WTC11 (cell line): ENCODE data around the gene ZGPAT. TPM values are rescaled to one million over a fixed set of nuclear protein-coding genes. Genes with fewer than 3 reads are reported as not detected.
A peak's percentile ranks its signal among the peaks of the same experiment; 100 is the strongest.

ENCODE experiments used
- ATAC-seq: fragments of 200-7000 bp; cut with Tn5 transposase; 2 replicates; pipeline ENCODE4 v1.10.0; 2021; ENCODE audit warnings: mild to moderate bottlenecking, moderate library complexity
- CTCF ChIA-PET: fragments of 300-600 bp; sonication (Branson Sonifier 250); formaldehyde crosslinking; loops from one replicate; lab custom pipeline; 2021; ENCODE audit warnings: antibody characterized with exemption; lab: Charles Lee
- POLR2A ChIA-PET: fragments of 350-600 bp; sonication (Branson Sonifier 250); formaldehyde crosslinking; loops from one replicate; lab custom pipeline; 2021; ENCODE audit warnings: antibody characterized with exemption; lab: Charles Lee
- DNase-seq: peaks from one replicate; pipeline ENCODE4 v3.0.0; 2021; ENCODE audit warnings: low spot score
- H3K27ac Mint-ChIP-seq: 2 replicates; pipeline ENCODE4 v1.8.0; 2021; ENCODE audit warnings: mixed read lengths
- H3K27me3 Mint-ChIP-seq: 2 replicates; pipeline ENCODE4 v1.8.0; 2021; ENCODE audit warnings: low read depth, mild to moderate bottlenecking, moderate library complexity, mixed read lengths
- H3K36me3 Mint-ChIP-seq: 2 replicates; pipeline ENCODE4 v1.8.0; 2021; ENCODE audit warnings: mixed read lengths
- H3K4me1 Mint-ChIP-seq: 2 replicates; pipeline ENCODE4 v1.8.0; 2022; ENCODE audit warnings: mixed read lengths
- H3K4me3 Mint-ChIP-seq: 2 replicates; pipeline ENCODE4 v1.8.0; 2021; ENCODE audit warnings: mild to moderate bottlenecking, moderate library complexity, mixed read lengths
- H3K9me3 Mint-ChIP-seq: 2 replicates; pipeline ENCODE4 v1.8.0; 2021; ENCODE audit warnings: mixed read lengths
- ATF1 ChIP-seq: sonication (generic); formaldehyde crosslinking; IDR thresholded peaks from 2 replicates; pipeline ENCODE4 v1.8.1; 2023; ENCODE audit warnings: mild to moderate bottlenecking, moderate library complexity, missing genetic modification reagents
- NFATC4 ChIP-seq: fragments of 250-450 bp; sonication (Bioruptor Pico); IDR thresholded peaks from 2 replicates; pipeline ENCODE4 v1.9.0; 2021; ENCODE audit warnings: mild to moderate bottlenecking
- SMAD3 ChIP-seq: sonication (generic); formaldehyde crosslinking; IDR thresholded peaks from 2 replicates; pipeline ENCODE4 v1.8.0; 2022; ENCODE audit warnings: missing genetic modification reagents, mild to moderate bottlenecking, borderline replicate concordance
- ZNF396 ChIP-seq: fragments of 250-450 bp; sonication (Bioruptor Pico); IDR thresholded peaks from 2 replicates; pipeline ENCODE4 v1.8.0; 2021; ENCODE audit warnings: mild to moderate bottlenecking, moderate library complexity, borderline replicate concordance
- total RNA-seq: library from RNA; stranded (reverse); gene quantifications from 3 replicates; pipeline ENCODE4 v1.2.3, GENCODE V29; 2021
- TF ChIP-seq, protein P1 (sequence below): sonication (generic); formaldehyde crosslinking; IDR thresholded peaks from 2 replicates; pipeline ENCODE4 v1.8.0; 2022; ENCODE audit warnings: mild to moderate bottlenecking, missing genetic modification reagents
- TF ChIP-seq, protein P2 (sequence below): sonication (generic); formaldehyde crosslinking; IDR thresholded peaks from 2 replicates; pipeline ENCODE4 v1.8.1; 2022; ENCODE audit warnings: missing genetic modification reagents, borderline replicate concordance
- TF ChIP-seq, protein P3 (sequence below): sonication (generic); formaldehyde crosslinking; IDR thresholded peaks from 2 replicates; pipeline ENCODE4 v1.8.1; 2023; ENCODE audit warnings: mild to moderate bottlenecking, moderate library complexity, missing genetic modification reagents

Gene ZGPAT
- total RNA-seq, 1 experiment from 2014 or later: 28.3 TPM

DNA sequence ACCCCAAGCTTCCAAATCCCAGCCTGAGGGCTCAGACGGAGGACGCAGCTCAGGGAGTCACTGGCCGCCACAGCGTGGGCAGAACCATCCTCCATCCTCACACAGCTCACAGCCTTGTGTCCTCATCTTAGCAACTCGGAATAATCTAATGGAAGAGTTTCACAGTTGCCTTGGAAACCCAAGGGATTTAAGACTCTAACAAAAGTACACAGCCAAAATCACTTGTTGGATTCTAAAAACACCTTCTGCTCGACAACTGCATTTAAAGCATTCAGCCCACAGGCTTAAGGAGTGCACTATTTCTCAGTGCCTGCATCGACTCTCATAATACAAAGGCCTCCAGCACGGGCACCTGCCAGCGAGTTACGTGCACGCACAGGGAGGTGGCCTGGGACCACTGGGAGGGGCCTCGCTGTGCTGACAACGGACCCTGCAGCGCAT is 77.9 kb downstream of the ZGPAT start:
- CTCF ChIA-PET: interaction anchor here (0.6 to 4.0 kb wide), 38 partner anchors 9 to 571 kb away, joined by 3 to 54 read pairs (median 4); partner anchors contain the start of genes ARFRP1, DNAJC5, GMEB2 and PTK6

More for the DNA sequence above, 77.9 kb downstream of the ZGPAT start:
- no peak overlapping the region for H3K4me3 Mint-ChIP-seq
- no peaks in the 10 kb centered on the region for H3K27me3 Mint-ChIP-seq
- H3K36me3 Mint-ChIP-seq: no peaks in the 10 kb centered on the region
- POLR2A ChIA-PET: interaction anchor here (1.0 kb wide), 1 partner anchor 79 kb away, joined by 4 read pairs; the partner anchor contains the start of gene TPD52L2
- H3K27ac Mint-ChIP-seq: peak overlapping the region; percentile 63; the same call in 1 of the 2 replicates
- H3K9me3 Mint-ChIP-seq: 0 out of 2 replicates have a peak, but pooled peaks cover 3% of the 10 kb centered on the region
- H3K4me1 Mint-ChIP-seq: no peaks in the 10 kb centered on the region
- DNase-seq (no peak), ATAC-seq (no peak)
- TF ChIP-seq, protein P1, sequence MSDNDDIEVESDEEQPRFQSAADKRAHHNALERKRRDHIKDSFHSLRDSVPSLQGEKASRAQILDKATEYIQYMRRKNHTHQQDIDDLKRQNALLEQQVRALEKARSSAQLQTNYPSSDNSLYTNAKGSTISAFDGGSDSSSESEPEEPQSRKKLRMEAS (CRISPR knock-in tag): no peak
- TF ChIP-seq ZNF396 (CRISPR knock-in tag) (no peak), ATF1 (no peak), SMAD3 (CRISPR knock-in tag) (no peak), NFATC4 (CRISPR knock-in tag) (no peak)
- TF ChIP-seq, protein P2, sequence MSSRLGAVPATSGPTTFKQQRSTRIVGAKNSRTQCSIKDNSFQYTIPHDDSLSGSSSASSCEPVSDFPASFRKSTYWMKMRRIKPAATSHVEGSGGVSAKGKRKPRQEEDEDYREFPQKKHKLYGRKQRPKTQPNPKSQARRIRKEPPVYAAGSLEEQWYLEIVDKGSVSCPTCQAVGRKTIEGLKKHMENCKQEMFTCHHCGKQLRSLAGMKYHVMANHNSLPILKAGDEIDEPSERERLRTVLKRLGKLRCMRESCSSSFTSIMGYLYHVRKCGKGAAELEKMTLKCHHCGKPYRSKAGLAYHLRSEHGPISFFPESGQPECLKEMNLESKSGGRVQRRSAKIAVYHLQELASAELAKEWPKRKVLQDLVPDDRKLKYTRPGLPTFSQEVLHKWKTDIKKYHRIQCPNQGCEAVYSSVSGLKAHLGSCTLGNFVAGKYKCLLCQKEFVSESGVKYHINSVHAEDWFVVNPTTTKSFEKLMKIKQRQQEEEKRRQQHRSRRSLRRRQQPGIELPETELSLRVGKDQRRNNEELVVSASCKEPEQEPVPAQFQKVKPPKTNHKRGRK (CRISPR knock-in tag): no peak
- TF ChIP-seq, protein P3, sequence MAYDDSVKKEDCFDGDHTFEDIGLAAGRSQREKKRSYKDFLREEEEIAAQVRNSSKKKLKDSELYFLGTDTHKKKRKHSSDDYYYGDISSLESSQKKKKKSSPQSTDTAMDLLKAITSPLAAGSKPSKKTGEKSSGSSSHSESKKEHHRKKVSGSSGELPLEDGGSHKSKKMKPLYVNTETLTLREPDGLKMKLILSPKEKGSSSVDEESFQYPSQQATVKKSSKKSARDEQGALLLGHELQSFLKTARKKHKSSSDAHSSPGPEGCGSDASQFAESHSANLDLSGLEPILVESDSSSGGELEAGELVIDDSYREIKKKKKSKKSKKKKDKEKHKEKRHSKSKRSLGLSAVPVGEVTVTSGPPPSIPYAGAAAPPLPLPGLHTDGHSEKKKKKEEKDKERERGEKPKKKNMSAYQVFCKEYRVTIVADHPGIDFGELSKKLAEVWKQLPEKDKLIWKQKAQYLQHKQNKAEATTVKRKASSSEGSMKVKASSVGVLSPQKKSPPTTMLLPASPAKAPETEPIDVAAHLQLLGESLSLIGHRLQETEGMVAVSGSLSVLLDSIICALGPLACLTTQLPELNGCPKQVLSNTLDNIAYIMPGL (CRISPR knock-in tag): no peak
- TF ChIP-seq, all 79 proteins: peak for 0

Other genes with a start within 250 kb of the ZGPAT start
- 99.8 to 112 TPM (median 108 TPM) in 3 replicates for gene KCNQ2, start 235.4 kb upstream of the ZGPAT start, total RNA-seq
- 26.0 to 35.7 TPM (median 34.9 TPM) in 3 replicates for gene EEF1A2, start 209.0 kb upstream of the ZGPAT start, total RNA-seq
- 170 to 210 TPM (median 205 TPM) in 3 replicates for gene PPDPF, start 187.3 kb upstream of the ZGPAT start, total RNA-seq
- gene PTK6, start 170.7 kb upstream of the ZGPAT start, total RNA-seq: 0.22 to 0.53 TPM (median 0.32 TPM) in 3 replicates
- 0.21 to 0.46 TPM (median 0.26 TPM) in 3 replicates for gene SRMS, start 160.3 kb upstream of the ZGPAT start, total RNA-seq
- 3.4 to 3.8 TPM (median 3.6 TPM) in 3 replicates for gene FNDC11, start 153.9 kb upstream of the ZGPAT start, total RNA-seq
- 27.5 to 32.6 TPM (median 32.4 TPM) in 3 replicates for gene HELZ2, start 133.8 kb upstream of the ZGPAT start, total RNA-seq
- 14.1 to 14.8 TPM (median 14.2 TPM) in 3 replicates for gene GMEB2, start 80.9 kb upstream of the ZGPAT start, total RNA-seq
- 53.0 to 65.6 TPM (median 53.4 TPM) in 3 replicates for gene STMN3, start 54.6 kb upstream of the ZGPAT start, total RNA-seq
- gene RTEL1, start 49.7 kb upstream of the ZGPAT start, total RNA-seq: 39.3 to 44.9 TPM (median 40.5 TPM) in 3 replicates
- not detected in 3 replicates for gene TNFRSF6B, start 11.4 kb upstream of the ZGPAT start, total RNA-seq
- 24.3 to 30.2 TPM (median 27.4 TPM) in 3 replicates for gene ARFRP1, start 63 bp upstream of the ZGPAT start, total RNA-seq
- gene LIME1, start 28.6 kb downstream of the ZGPAT start, total RNA-seq: 4.5 to 7.0 TPM (median 6.0 TPM) in 3 replicates
- 41.6 to 47.2 TPM (median 43.3 TPM) in 3 replicates for gene SLC2A4RG, start 31.7 kb downstream of the ZGPAT start, total RNA-seq
- 18.9 to 20.1 TPM (median 20.1 TPM) in 3 replicates for gene ZBTB46, start 123.2 kb downstream of the ZGPAT start, total RNA-seq
- 0.11 TPM in 1 of 3 replicates, not detected in the others for gene ABHD16B, start 153.5 kb downstream of the ZGPAT start, total RNA-seq
- gene TPD52L2, start 157.2 kb downstream of the ZGPAT start, total RNA-seq: 80.8 to 87.2 TPM (median 85.6 TPM) in 3 replicates
- 28.5 to 31.5 TPM (median 29.6 TPM) in 3 replicates for gene DNAJC5, start 187.1 kb downstream of the ZGPAT start, total RNA-seq
- 46.8 to 51.2 TPM (median 48.0 TPM) in 3 replicates for gene UCKL1, start 248.4 kb downstream of the ZGPAT start, total RNA-seq